Measurements from ENCODE around the gene ZNF302. TPM values are rescaled to one million over a fixed set of nuclear protein-coding genes. Genes with fewer than 3 reads are reported as not detected.

ZNF302 gene
- polyA plus RNA-seq, 1 donor from 2014 or later: 107 TPM

- Histone ChIP-seq H3K27me3 (ENCODE audit: insufficient read depth, low read depth, low read length) (no peaks in the 10 kb centered on the region), H3K9me3 (ENCODE audit: low read length) (no peaks in the 10 kb centered on the region)
Observed at GRCh38 chr19:34722353-34722752, 44.9 kb downstream of the ZNF302 start.

GRCh38 chr19:34725400-34725799 lies 47.9 kb downstream of the ZNF302 start:
- Histone ChIP-seq H4K20me1 (ENCODE audit: insufficient read depth) (no peaks in the 10 kb centered on the region), H3K27ac (ENCODE audit: low read length) (no peak overlapping the region), H3K4me3 (ENCODE audit: low read length) (no peak overlapping the region), H3K36me3 (ENCODE audit: insufficient read depth, low read length) (no peaks in the 10 kb centered on the region), H3K9ac (ENCODE audit: low read length) (no peak overlapping the region), H3K9me3 (ENCODE audit: low read length) (no peaks in the 10 kb centered on the region), H3K79me2 (replicated peaks; ENCODE audit: insufficient read depth, low read length) (no peaks in the 10 kb centered on the region), H2AFZ (ENCODE audit: low read depth, low read length) (no peak overlapping the region), H3F3A (ENCODE audit: insufficient read depth, low read length, poor library complexity, severe bottlenecking) (no peaks in the 10 kb centered on the region), H3K4me2 (ENCODE audit: low read length) (no peak overlapping the region), H3K9me2 (ENCODE audit: insufficient read depth, low read length) (no peaks in the 10 kb centered on the region), H3K27me3 (ENCODE audit: insufficient read depth, low read depth, low read length) (no peaks in the 10 kb centered on the region)
- TF ChIP-seq TAF1 (IDR thresholded peaks at IDR 0.05; ENCODE audit: low read depth): no peak
- no peak for TF ChIP-seq RAD21 (conservative IDR thresholded peaks at IDR 0.05)
- TF ChIP-seq CTCF (IDR thresholded peaks at IDR 0.05; ENCODE audit: poor library complexity, severe bottlenecking): no peak
- no peak for TF ChIP-seq EZH2 (IDR thresholded peaks at IDR 0.05; ENCODE audit: borderline replicate concordance, insufficient read depth, low read length, poor library complexity, severe bottlenecking)
- TF ChIP-seq EP300 (conservative IDR thresholded peaks at IDR 0.05; ENCODE audit: poor library complexity, severe bottlenecking): no peak
- TF ChIP-seq REST (IDR thresholded peaks at IDR 0.05; ENCODE audit: borderline replicate concordance): no peak
- TF ChIP-seq POLR2AphosphoS5 (IDR thresholded peaks at IDR 0.05): no peak

More at GRCh38 chr19:34722353-34722752, 44.9 kb downstream of the ZNF302 start:
- Histone ChIP-seq H3K4me3 (ENCODE audit: low read length) (no peak overlapping the region), H3K79me2 (replicated peaks; ENCODE audit: insufficient read depth, low read length) (no peaks in the 10 kb centered on the region), H3K9me2 (ENCODE audit: insufficient read depth, low read length) (no peaks in the 10 kb centered on the region), H3K9ac (ENCODE audit: low read length) (no peak overlapping the region), H3K4me2 (ENCODE audit: low read length) (no peak overlapping the region), H4K20me1 (ENCODE audit: insufficient read depth) (no peaks in the 10 kb centered on the region), H2AFZ (ENCODE audit: low read depth, low read length) (no peak overlapping the region), H3K27ac (ENCODE audit: low read length) (no peak overlapping the region), H3F3A (ENCODE audit: insufficient read depth, low read length, poor library complexity, severe bottlenecking) (no peaks in the 10 kb centered on the region), H3K36me3 (ENCODE audit: insufficient read depth, low read length) (no peaks in the 10 kb centered on the region)
- TF ChIP-seq TAF1 (IDR thresholded peaks at IDR 0.05; ENCODE audit: low read depth): no peak
- no peak for TF ChIP-seq EZH2 (IDR thresholded peaks at IDR 0.05; ENCODE audit: borderline replicate concordance, insufficient read depth, low read length, poor library complexity, severe bottlenecking)
- TF ChIP-seq RAD21 (conservative IDR thresholded peaks at IDR 0.05): no peak
- no peak for TF ChIP-seq POLR2AphosphoS5 (IDR thresholded peaks at IDR 0.05)
- no peak for TF ChIP-seq SMC3 (conservative IDR thresholded peaks at IDR 0.05; ENCODE audit: poor library complexity)
- TF ChIP-seq MXI1 (conservative IDR thresholded peaks at IDR 0.05; ENCODE audit: poor library complexity, severe bottlenecking): no peak
- TF ChIP-seq CTCF (IDR thresholded peaks at IDR 0.05; ENCODE audit: poor library complexity, severe bottlenecking): no peak
- no peak for TF ChIP-seq REST (IDR thresholded peaks at IDR 0.05; ENCODE audit: borderline replicate concordance)
- no peak for TF ChIP-seq EP300 (conservative IDR thresholded peaks at IDR 0.05; ENCODE audit: poor library complexity, severe bottlenecking)
